ENCODE results near the gene CYBA. TPM values are rescaled to one million over a fixed set of nuclear protein-coding genes. Genes with fewer than 3 reads are reported as not detected.

Gene CYBA
- total and polyA plus RNA-seq, 2 of the 13 experiments (the other 11 are each of a cell fraction or from before 2014, with no cell fraction given) = 196 to 250 TPM

GRCh38 chr16:88618182-88618955 is 32.5 kb downstream of the CYBA start (continued):
- TF ChIP-seq TIGD3 (CRISPR knock-in tag; IDR thresholded peaks at IDR 0.05; ENCODE audit: borderline replicate concordance) = no peak
- TF ChIP-seq RORA (CRISPR knock-in tag; IDR thresholded peaks at IDR 0.05) = no peak
- no peak for TF ChIP-seq ZNF709 (CRISPR knock-in tag; IDR thresholded peaks at IDR 0.05)
- no peak for TF ChIP-seq TERF1 (CRISPR knock-in tag; IDR thresholded peaks at IDR 0.05)
- 0 out of 2 replicates have a peak, but pooled peaks have one; percentile 21 for TF ChIP-seq ZNF616 (CRISPR knock-in tag; IDR thresholded peaks at IDR 0.05; ENCODE audit: low read depth)
- TF ChIP-seq ATF6 (CRISPR knock-in tag; conservative IDR thresholded peaks at IDR 0.05) = no peak
- peak; percentile 22; the same call in 1 of the 2 replicates for TF ChIP-seq SP5 (CRISPR knock-in tag; IDR thresholded peaks at IDR 0.05; ENCODE audit: borderline replicate concordance, low read depth)
- no peak for TF ChIP-seq ZNF589 (CRISPR knock-in tag; conservative IDR thresholded peaks at IDR 0.05)
- TF ChIP-seq ZFP82 (CRISPR knock-in tag; IDR thresholded peaks at IDR 0.05; ENCODE audit: borderline replicate concordance) = no peak
- TF ChIP-seq ZNF281 (CRISPR knock-in tag; IDR thresholded peaks at IDR 0.05; ENCODE audit: borderline replicate concordance) = peak; percentile 61; the same call in 1 of the 2 replicates
- TF ChIP-seq ZNF280D (CRISPR knock-in tag; IDR thresholded peaks at IDR 0.05) = no peak
- TF ChIP-seq ZNF251 (CRISPR knock-in tag; IDR thresholded peaks at IDR 0.05) = no peak
- peak; percentile 94 for TF ChIP-seq HNF4A (CRISPR knock-in tag; IDR thresholded peaks at IDR 0.05)
- peak; percentile 72 for TF ChIP-seq NRL (CRISPR knock-in tag; IDR thresholded peaks at IDR 0.05; ENCODE audit: borderline replicate concordance)
- TF ChIP-seq RBAK (CRISPR knock-in tag; IDR thresholded peaks at IDR 0.05) = no peak
- no peak for TF ChIP-seq ZFYVE20 (CRISPR knock-in tag; IDR thresholded peaks at IDR 0.05; ENCODE audit: borderline replicate concordance, low read depth)
